GM18508 (cell line): ENCODE measurements around the gene NEGR1.

Source experiments
- ATAC-seq: cut with Tn5 transposase; IDR thresholded peaks from one replicate; pipeline ENCODE4 v1.9.1; 2021; ENCODE audit warnings: moderate number of reproducible peaks; ENCODE audit not compliant: insufficient read depth, unreplicated experiment

NEGR1 gene

DNA sequence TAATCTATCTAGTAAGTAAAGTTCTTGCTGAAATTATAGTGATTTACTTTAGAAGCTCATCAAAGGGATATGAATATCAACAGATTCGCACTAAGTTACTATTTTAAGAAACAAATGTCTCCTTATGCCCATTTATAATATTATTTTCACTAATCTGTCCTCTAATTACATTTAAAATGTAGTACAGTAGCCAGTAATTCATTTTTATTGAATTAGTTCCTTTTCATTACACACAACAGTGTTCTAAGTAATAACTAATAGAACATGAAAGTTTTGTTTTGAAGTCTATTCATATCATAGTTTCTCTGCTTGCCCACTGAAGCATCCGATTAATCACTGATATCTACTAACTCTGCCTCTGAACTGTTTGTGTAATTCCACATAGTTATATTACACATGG lies 225.8 kb downstream of the NEGR1 start:
- ATAC-seq = no peak

- ATAC-seq = no peak
These were observed 230.8 kb downstream of the NEGR1 start for GRCh38 chr1:72051538-72051937.

DNA sequence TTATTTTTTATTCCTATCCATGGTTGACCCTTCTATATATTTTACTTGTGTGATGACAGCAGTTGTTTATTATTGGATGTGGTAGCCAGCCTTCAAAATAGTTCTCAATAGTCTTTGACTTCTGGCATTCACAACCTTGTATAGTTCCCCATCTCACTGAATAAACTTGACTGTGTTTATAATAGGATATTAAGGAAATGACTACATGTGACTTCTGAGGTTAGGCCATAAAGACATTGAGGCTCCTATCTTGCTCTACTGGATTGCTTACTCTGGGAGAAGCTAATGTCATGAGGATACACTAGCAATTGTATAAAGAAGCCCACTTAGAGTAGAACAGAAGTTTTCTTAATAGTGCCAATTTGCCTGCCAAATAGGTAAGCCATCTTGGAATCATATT lies 231.8 kb downstream of the NEGR1 start:
- no peak for ATAC-seq

DNA sequence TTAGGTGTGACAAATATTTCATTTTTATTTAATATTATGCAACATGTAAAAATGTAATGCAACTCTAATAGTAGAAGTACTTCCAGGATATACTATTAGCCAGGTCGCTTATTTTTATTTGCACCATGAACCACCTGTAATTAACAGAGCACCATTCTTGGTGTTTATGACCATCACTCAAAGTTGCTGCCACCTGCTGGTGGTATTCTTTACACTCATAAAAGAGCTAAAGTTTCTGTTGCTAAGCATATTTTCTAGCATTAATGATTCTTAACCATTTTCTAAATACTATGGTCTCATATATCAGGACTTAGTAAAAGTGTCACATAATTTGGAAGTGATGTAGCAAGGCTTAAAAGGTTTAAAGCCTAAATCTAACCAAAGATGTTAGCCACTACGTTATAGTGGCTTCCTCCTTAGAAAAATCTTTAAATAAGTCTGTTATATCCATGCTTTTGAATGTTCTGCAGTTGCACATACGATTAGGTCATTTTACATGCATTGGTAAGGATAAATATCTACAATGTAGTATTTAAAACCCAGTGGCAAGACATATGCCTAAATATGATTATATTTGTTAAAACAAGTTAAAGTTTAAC lies 244.5 kb downstream of the NEGR1 start:
- peak; percentile 76 for ATAC-seq

GRCh38 chr1:72034827-72035226 lies 247.5 kb downstream of the NEGR1 start:
- ATAC-seq = no peak

DNA sequence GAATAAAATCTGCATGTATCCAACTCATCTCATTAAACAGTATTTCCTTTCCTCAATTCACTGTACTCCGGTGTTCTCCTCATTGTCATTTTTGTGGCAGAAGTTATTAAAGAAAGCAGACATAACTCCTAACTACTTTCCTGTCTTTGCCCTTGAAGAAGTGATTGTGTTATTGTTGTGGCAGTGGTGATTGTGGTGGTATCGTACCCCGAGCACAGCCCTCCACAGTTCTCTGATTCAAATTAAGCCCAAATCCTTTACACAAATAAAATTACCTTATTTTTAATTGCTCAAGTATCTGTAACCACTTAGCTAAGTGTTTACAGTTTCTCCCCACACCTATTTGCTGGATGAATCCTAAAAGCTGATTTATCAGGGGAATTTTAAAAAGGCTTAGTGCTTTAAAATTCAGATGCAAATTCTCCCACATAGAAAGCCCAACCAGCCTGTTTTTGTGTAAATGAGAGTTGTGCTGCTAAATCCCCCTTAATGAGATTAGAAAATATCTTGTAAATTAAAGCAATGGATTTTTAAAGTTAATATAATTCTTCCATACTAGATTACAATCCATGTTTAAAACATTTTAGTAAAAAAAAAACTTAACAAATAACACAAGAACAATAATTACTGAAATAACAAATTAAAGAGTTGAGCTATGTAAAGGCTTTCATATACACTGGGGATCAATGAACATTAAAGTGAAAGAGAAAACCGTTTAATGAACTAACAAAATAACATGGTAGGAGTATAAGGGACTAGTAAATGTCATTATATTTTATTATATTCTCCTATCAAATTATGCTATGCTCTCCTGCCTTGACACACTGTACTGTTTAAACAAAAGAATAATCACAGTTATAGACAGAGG lies 259.0 kb downstream of the NEGR1 start:
- ATAC-seq = no peak

DNA sequence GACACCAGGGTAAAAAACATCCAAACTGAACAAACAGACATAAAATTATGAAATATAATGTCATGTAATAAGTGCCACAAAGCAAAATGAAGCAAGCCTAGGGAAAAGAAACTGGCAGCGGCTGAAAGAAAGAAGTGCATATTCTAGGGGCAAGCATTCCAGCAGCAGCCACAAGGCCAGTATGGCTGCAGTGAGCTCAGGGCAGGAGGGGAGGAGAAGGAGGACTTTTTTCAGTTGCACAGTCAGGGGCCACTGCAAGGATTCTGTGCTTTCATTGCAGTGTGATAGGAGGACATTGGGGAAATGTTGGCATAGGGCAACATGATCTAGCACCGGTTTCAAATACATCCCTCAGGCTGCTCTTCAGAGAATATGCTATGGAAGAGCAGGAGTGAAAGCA lies 263.8 kb downstream of the NEGR1 start:
- no peak for ATAC-seq

GRCh38 chr1:72015006-72015405 lies 267.3 kb downstream of the NEGR1 start:
- no peak for ATAC-seq

- no peak for ATAC-seq
These were observed 269.2 kb downstream of the NEGR1 start for GRCh38 chr1:72013161-72013560.

GRCh38 chr1:72011721-72012120 lies 270.6 kb downstream of the NEGR1 start:
- ATAC-seq = no peak

- ATAC-seq = no peak
These were observed 272.3 kb downstream of the NEGR1 start for GRCh38 chr1:72010094-72010431.

DNA sequence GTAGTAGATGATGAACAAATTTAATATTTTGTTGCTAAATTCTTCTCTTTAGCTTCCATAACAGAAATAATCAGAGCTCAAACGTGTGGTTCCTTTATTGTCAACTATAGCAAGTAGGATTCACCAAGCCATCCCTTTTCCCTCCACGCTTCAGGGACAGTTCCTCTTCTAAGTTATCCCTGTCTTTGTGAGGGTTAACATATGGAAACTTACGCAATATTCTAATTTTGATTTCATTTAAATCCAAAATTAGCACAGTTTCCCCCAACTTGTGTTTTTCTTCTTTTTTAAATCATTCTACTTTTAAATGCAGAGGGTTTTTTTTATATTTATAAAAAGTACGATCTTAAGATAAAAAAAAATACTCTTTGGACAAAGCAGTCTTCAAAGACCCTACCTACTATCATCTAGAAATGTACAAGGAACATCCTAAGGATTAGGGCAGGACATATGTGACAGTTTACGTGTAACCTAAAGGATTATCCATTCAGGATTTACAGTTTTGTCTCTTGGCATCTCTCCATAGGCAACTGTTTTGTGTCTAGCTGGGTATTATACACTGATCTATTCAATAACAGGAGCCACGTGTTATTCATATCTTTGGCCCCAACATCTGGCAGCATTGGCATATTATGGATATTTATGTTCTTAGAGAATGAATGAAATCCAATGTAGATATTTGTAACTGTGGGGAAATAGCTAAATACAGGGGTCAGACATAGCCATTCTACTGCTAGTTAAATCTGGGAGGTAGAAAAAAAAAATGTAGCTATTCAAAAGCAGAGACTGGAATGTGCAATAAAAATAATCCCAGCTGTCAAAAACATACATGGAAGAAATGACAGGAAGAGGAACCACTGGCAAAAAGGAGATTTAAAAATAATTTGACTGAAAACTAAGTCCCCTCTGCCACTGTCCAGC lies 272.9 kb downstream of the NEGR1 start:
- no peak for ATAC-seq

DNA sequence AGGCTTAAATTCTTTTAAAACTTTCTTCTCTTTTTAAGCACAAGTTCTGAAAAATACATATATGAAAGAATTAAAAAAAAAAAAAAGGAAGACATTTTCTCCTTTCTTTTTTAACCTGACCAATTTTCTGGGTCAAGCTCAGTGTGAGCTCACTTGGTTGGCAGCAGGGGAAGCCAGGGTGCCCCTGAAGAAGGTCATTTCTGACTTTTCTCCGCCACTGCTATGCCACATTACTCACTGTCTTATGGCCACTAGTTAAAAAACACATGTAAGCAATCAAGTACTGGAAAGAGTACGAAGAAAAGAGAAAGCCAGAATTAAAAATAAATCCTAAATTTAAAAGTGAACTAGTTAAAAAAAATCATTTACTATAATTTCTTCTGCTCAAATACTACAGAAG lies 275.0 kb downstream of the NEGR1 start:
- ATAC-seq = no peak

DNA sequence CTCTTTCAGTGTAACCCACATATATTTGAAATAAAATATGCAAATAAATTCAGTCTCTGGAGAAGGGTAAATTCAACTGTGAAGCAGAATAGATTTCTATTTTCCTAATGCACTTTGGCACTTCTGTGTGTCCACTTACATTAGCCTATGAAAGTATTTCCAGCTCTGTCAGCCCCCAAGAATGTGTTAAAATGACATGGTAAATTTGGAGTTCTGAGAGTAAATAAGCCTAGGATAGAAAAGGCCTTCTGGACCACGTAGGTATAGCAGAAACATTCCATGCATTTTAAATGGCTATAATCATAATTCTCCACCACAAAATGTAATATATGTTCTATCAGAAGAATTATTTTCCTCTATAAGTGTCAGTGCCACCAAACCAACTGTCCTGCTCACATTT lies 276.2 kb downstream of the NEGR1 start:
- no peak for ATAC-seq

- no peak for ATAC-seq
These were observed 279.2 kb downstream of the NEGR1 start for GRCh38 chr1:72003092-72003491.

- no peak for ATAC-seq
These were observed 281.5 kb downstream of the NEGR1 start for GRCh38 chr1:72000809-72001208.

DNA sequence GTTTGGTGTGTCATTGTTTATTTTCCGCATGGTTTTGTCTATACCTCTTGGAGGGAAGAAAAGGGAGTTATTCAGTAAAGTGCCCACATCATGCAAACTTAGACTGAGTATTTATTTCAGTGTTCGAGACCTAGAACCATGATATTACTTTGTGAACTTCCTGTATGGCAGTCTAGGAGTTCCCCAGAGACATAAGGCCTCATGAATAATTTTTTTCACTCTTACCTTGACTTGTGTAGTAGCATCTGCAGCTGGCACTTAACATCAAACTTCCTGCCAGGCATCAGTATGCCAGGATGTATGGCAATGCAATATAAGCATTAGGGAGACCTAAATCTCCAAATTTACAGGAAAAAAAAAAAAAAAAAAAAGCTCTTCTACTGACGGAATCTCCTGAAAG lies 287.7 kb downstream of the NEGR1 start:
- ATAC-seq = no peak

GRCh38 chr1:71987181-71987580 lies 295.2 kb downstream of the NEGR1 start:
- no peak for ATAC-seq

GRCh38 chr1:71986160-71986559 lies 296.2 kb downstream of the NEGR1 start:
- ATAC-seq = no peak

GRCh38 chr1:71980556-71980955 lies 301.8 kb downstream of the NEGR1 start:
- no peak for ATAC-seq

DNA sequence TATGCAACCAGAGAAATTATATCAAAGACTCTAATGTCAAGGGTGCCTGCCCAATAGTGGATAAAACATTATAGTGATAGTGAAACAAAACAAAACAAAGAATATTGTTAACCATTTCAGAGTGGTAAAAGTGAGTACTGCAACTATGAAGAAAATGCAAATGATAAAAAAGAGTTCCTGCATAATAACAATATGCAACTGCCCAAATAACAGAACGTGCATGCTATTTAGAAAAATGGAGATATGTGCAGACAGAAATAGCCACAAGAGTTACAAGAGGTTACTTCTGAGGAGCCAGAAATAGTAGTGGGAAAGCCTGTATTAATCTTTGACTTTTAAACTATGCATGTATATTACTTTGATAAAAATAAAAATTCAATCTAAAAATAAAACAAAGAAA lies 302.5 kb downstream of the NEGR1 start:
- no peak for ATAC-seq
